D721Med (cell line): Measurements from ENCODE around the gene TOR2A.

Experiments
- DNase-seq: peaks from one replicate; pipeline ENCODE4 v3.0.0; 2011; ENCODE audit warnings: low spot score; ENCODE audit not compliant: insufficient read length
- FAIRE-seq: peaks from 2 replicates; lab custom pipeline; 2011; peaks lifted over from hg19 to GRCh38; lab: Jason Lieb, UNC
- CTCF ChIP-seq: IDR thresholded peaks from 2 replicates; pipeline ENCODE4 v1.5.1; 2012; ENCODE audit warnings: mild to moderate bottlenecking, control low read depth; ENCODE audit not compliant: insufficient read depth; ENCODE audit errors: missing control alignments

The TOR2A gene

GRCh38 chr9:127715470-127716337 is 19.4 kb downstream of the TOR2A start, which contains the start of the genes PTRH1 and TTC16:
PTRH1 (minus strand) TSS chr9:127715663; CDS start chr9:127715639, 24 bp downstream.
TTC16 (plus strand) TSS chr9:127716079; CDS start chr9:127716146, 67 bp downstream.
- FAIRE-seq (no peak), DNase-seq (peak; percentile 99)
- TF ChIP-seq CTCF, result no peak

- no peak for TF ChIP-seq CTCF
- no peak for DNase-seq
- FAIRE-seq, result no peak
These were observed 20.1 kb downstream of the TOR2A start for GRCh38 chr9:127714951-127715469.

- FAIRE-seq (no peak), DNase-seq (no peak)
- no peak for TF ChIP-seq CTCF
These were observed 20.9 kb downstream of the TOR2A start for GRCh38 chr9:127714020-127714750.

- FAIRE-seq, result no peak
- DNase-seq, result no peak
- no peak for TF ChIP-seq CTCF
These were observed 22.2 kb downstream of the TOR2A start for GRCh38 chr9:127712867-127713266.

GRCh38 chr9:127712371-127712770 is 22.7 kb downstream of the TOR2A start:
- TF ChIP-seq CTCF, result no peak
- FAIRE-seq (no peak), DNase-seq (no peak)

- no peak for TF ChIP-seq CTCF
- no peak for FAIRE-seq
- DNase-seq, result no peak
These were observed 23.2 kb downstream of the TOR2A start for GRCh38 chr9:127711831-127712274.
